GM23338 (cell line): ENCODE data around the gene PUDP. TPM values are rescaled to one million over a fixed set of nuclear protein-coding genes. Genes with fewer than 3 reads are reported as not detected.

Experiments used
- ATAC-seq: fragments of 200-7000 bp; cut with Tn5 transposase; 3 replicates; pipeline ENCODE4 v1.9.1; 2020
- DNase-seq: peaks from one replicate; pipeline ENCODE4 v3.0.0-alpha.2; 2015; ENCODE audit warnings: low spot score
- H2AFZ ChIP-seq: fragments of 200-600 bp; sonication (generic); 2 replicates; pipeline ENCODE4 v1.8.0; 2016; ENCODE audit warnings: antibody characterized with exemption, mild to moderate bottlenecking, moderate library complexity
- H3F3A ChIP-seq: fragments of 200-600 bp; sonication (generic); replicated peaks from 2 replicates; pipeline ENCODE4 v1.8.0; 2017; ENCODE audit warnings: antibody characterized with exemption, mixed run types, low read depth
- H3K27ac ChIP-seq: fragments of 200-600 bp; sonication (generic); 2 replicates; pipeline ENCODE4 v1.6.1; 2016; ENCODE audit warnings: low read depth
- H3K27me3 ChIP-seq: fragments of 200-600 bp; sonication (generic); 2 replicates; pipeline ENCODE4 v1.8.0; 2016; ENCODE audit warnings: mild to moderate bottlenecking, mixed run types, moderate library complexity; ENCODE audit not compliant: insufficient read depth
- H3K36me3 ChIP-seq: fragments of 200-600 bp; sonication (generic); 2 replicates; pipeline ENCODE4 v1.8.0; 2016; ENCODE audit warnings: mild to moderate bottlenecking; ENCODE audit not compliant: insufficient read depth
- H3K4me1 ChIP-seq: fragments of 200-600 bp; sonication (generic); 2 replicates; pipeline ENCODE4 v1.8.0; 2016; ENCODE audit warnings: mild to moderate bottlenecking, moderate library complexity; ENCODE audit not compliant: insufficient read depth
- H3K4me2 ChIP-seq: fragments of 200-600 bp; sonication (generic); 2 replicates; pipeline ENCODE4 v1.7.1; 2017; ENCODE audit warnings: mixed run types
- H3K4me3 ChIP-seq: fragments of 200-600 bp; sonication (generic); 2 replicates; pipeline ENCODE4 v1.6.1; 2016; ENCODE audit warnings: mixed run types
- H3K79me2 ChIP-seq: fragments of 200-600 bp; sonication (generic); replicated peaks from 2 replicates; pipeline ENCODE4 v1.8.0; 2017; ENCODE audit warnings: mild to moderate bottlenecking; ENCODE audit not compliant: insufficient read depth
- H3K9me2 ChIP-seq: fragments of 200-600 bp; sonication (generic); 2 replicates; pipeline ENCODE4 v1.8.0; 2017; ENCODE audit not compliant: insufficient read depth
- H4K20me1 ChIP-seq: fragments of 200-600 bp; sonication (generic); replicated peaks from 2 replicates; pipeline ENCODE4 v1.8.0; 2017; ENCODE audit warnings: mild to moderate bottlenecking; ENCODE audit not compliant: insufficient read depth
- H3K27ac Mint-ChIP-seq: 2 replicates; pipeline ENCODE4 v1.8.0; 2020; ENCODE audit warnings: inconsistent platforms, mild to moderate bottlenecking, moderate library complexity, mixed read lengths
- H3K27me3 Mint-ChIP-seq: 3 replicates; pipeline ENCODE4 v1.8.0; 2022; ENCODE audit warnings: low read depth, mild to moderate bottlenecking, moderate library complexity, mixed read lengths, inconsistent platforms; ENCODE audit not compliant: insufficient read depth, poor library complexity
- H3K36me3 Mint-ChIP-seq: 3 replicates; pipeline ENCODE4 v1.8.0; 2021; ENCODE audit warnings: low read depth, mild to moderate bottlenecking, inconsistent platforms, moderate library complexity, mixed read lengths
- H3K4me1 Mint-ChIP-seq: 3 replicates; pipeline ENCODE4 v1.8.0; 2020; ENCODE audit warnings: mild to moderate bottlenecking, inconsistent platforms, mixed read lengths
- H3K4me3 Mint-ChIP-seq: 3 replicates; pipeline ENCODE4 v1.8.0; 2021; ENCODE audit warnings: moderate library complexity, mild to moderate bottlenecking, inconsistent platforms, mixed read lengths
- H3K9me3 Mint-ChIP-seq: 3 replicates; pipeline ENCODE4 v1.8.0; 2020; ENCODE audit warnings: moderate library complexity, mild to moderate bottlenecking, inconsistent platforms, mixed read lengths
- CTCF ChIP-seq, 2 experiments: fragments of 200-600 bp in 1 of 2; sonication (generic) in 1 of 2; conservative IDR thresholded peaks; 2 replicates each; pipeline versions ENCODE4 v1.5.1 to v1.6.1; 2016 to 2017; ENCODE audit warnings: antibody characterized with exemption in 2 of 2, low read depth in 2 of 2, mild to moderate bottlenecking in 2 of 2, moderate library complexity in 1 of 2
- JUNB ChIP-seq: IDR thresholded peaks from one replicate; pipeline ENCODE4 v1.6.1; 2016; ENCODE audit warnings: antibody characterized with exemption; ENCODE audit not compliant: unreplicated experiment
- ZNF462 ChIP-seq: fragments of 250-450 bp; sonication (Bioruptor Pico); IDR thresholded peaks from 2 replicates; pipeline ENCODE4 v1.5.0; 2020; ENCODE audit warnings: mild to moderate bottlenecking, moderate library complexity
- polyA plus RNA-seq: library from polyadenylated mRNA; unstranded; fragments of >200 nt; fragmentation: Nextera tagmentation; extraction: Ambion mirVana; gene quantifications from 2 replicates; pipeline ENCODE4 v1.2.1, GENCODE V29; 2016
- total RNA-seq: library from RNA; depleted of rRNA; stranded (reverse); fragments of >200 nt; shearing (Covaris generic); gene quantifications from 2 replicates; pipeline ENCODE4 v1.2.3, GENCODE V29; 2014

The PUDP gene
- total and polyA plus RNA-seq, 2 experiments from 2014 or later: 17.2 to 22.4 TPM

- Mint-ChIP-seq H3K4me1 (peaks cover 5% of the 10 kb centered on the region; the same call in 2 of the 3 replicates), H3K36me3 (peaks cover 24% of the 10 kb centered on the region; the same call in 2 of the 3 replicates)
These were observed 93.4 kb downstream of the PUDP start for GRCh38 chrX:7054219-7055216.

More at GRCh38 chrX:7054219-7055216, 93.4 kb downstream of the PUDP start:
- Histone ChIP-seq H3F3A (no peaks in the 10 kb centered on the region), H2AFZ (no peak overlapping the region), H3K27ac (no peak overlapping the region), H3K4me1 (no peaks in the 10 kb centered on the region), H3K36me3 (no peaks in the 10 kb centered on the region), H3K4me2 (no peak overlapping the region), H4K20me1 (no peaks in the 10 kb centered on the region), H3K4me3 (no peak overlapping the region), H3K27me3 (no peaks in the 10 kb centered on the region), H3K9me2 (no peaks in the 10 kb centered on the region), H3K79me2 (no peaks in the 10 kb centered on the region)
- Mint-ChIP-seq H3K9me3 (no peaks in the 10 kb centered on the region), H3K4me3 (no peak overlapping the region), H3K27me3 (peaks cover 4% of the 10 kb centered on the region), H3K27ac (no peak overlapping the region)
- no peak for TF ChIP-seq JUNB
- no peak for TF ChIP-seq CTCF (conservative IDR thresholded peaks at IDR 0.05; ENCODE audit: low read depth in 2 of 2)
- TF ChIP-seq ZNF462: no peak
- no peak for ATAC-seq
- DNase-seq: no peak
